OCI-LY3 (cell line): ENCODE results near the gene TOB1.

Experiments used
- EZH2phosphoT487 ChIP-seq: fragments of 200-600 bp; shearing (Covaris generic); IDR thresholded peaks from 2 replicates; pipeline ENCODE4 v1.6.1; 2018; ENCODE audit warnings: antibody characterized with exemption, mixed run types, low read depth
- TF ChIP-seq, protein P1 (sequence below): fragments of 200-600, 300-600 bp; sonication (generic); IDR thresholded peaks from 2 replicates; pipeline ENCODE4 v1.5.1; 2014; ENCODE audit warnings: antibody characterized with exemption, low read length, low read depth

- TF ChIP-seq, protein P1, sequence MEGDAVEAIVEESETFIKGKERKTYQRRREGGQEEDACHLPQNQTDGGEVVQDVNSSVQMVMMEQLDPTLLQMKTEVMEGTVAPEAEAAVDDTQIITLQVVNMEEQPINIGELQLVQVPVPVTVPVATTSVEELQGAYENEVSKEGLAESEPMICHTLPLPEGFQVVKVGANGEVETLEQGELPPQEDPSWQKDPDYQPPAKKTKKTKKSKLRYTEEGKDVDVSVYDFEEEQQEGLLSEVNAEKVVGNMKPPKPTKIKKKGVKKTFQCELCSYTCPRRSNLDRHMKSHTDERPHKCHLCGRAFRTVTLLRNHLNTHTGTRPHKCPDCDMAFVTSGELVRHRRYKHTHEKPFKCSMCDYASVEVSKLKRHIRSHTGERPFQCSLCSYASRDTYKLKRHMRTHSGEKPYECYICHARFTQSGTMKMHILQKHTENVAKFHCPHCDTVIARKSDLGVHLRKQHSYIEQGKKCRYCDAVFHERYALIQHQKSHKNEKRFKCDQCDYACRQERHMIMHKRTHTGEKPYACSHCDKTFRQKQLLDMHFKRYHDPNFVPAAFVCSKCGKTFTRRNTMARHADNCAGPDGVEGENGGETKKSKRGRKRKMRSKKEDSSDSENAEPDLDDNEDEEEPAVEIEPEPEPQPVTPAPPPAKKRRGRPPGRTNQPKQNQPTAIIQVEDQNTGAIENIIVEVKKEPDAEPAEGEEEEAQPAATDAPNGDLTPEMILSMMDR, result no peak
- TF ChIP-seq EZH2phosphoT487, result no peak
These were observed 35.2 kb downstream of the TOB1 start for GRCh38 chr17:50830994-50831393.
